ENCODE data around the gene MCC.

Gene MCC

GRCh38 chr5:113167985-113168384, 320.3 kb downstream of the MCC start:
- no peak for DNase-seq (ENCODE audit: low read depth)
- no peak for TF ChIP-seq CTCF (IDR thresholded peaks at IDR 0.05; ENCODE audit: low read depth, low read length, missing control alignments)
- no peak overlapping the region for H3K4me3 ChIP-seq (ENCODE audit: low read depth, low read length)

DNA sequence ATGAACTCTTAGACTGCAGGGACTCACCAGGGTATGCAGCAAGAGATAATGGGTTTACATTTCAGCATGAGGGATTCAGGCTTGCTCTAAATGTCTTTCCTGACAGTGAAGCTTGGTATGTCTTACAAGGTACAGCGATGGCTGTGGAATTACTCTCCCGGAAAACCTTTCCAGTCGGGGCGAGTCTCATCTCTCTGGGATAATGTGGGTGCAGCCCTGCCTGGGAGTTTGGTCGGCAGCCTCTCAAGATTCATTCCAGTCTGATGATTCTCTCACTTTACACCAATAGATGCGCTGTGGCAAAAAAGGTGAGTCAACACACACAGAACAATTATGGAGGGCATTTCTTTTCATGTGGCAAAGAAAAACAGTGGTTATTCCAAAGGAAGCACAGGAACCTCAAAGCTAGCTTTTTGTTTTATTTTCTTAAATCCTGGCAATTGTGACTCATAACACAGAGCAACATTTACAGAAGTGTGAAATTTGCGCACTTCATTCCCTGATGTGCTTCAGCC, 321.3 kb downstream of the MCC start:
- DNase-seq (ENCODE audit: low read depth) = no peak
- no peak for TF ChIP-seq CTCF (IDR thresholded peaks at IDR 0.05; ENCODE audit: low read depth, low read length, missing control alignments)
- no peak overlapping the region for H3K4me3 ChIP-seq (ENCODE audit: low read depth, low read length)

- TF ChIP-seq CTCF (IDR thresholded peaks at IDR 0.05; ENCODE audit: low read depth, low read length, missing control alignments) = no peak
- no peak overlapping the region for H3K4me3 ChIP-seq (ENCODE audit: low read depth, low read length)
- DNase-seq (ENCODE audit: low read depth) = no peak
These were observed 322.0 kb downstream of the MCC start for GRCh38 chr5:113166261-113166660.

GRCh38 chr5:113164021-113164420, 324.2 kb downstream of the MCC start:
- TF ChIP-seq CTCF (IDR thresholded peaks at IDR 0.05; ENCODE audit: low read depth, low read length, missing control alignments) = no peak
- no peak for DNase-seq (ENCODE audit: low read depth)
- H3K4me3 ChIP-seq (ENCODE audit: low read depth, low read length) = no peak overlapping the region

GRCh38 chr5:113163328-113163727, 324.9 kb downstream of the MCC start:
- H3K4me3 ChIP-seq (ENCODE audit: low read depth, low read length) = no peak overlapping the region
- TF ChIP-seq CTCF (IDR thresholded peaks at IDR 0.05; ENCODE audit: low read depth, low read length, missing control alignments) = no peak
- DNase-seq (ENCODE audit: low read depth) = no peak

DNA sequence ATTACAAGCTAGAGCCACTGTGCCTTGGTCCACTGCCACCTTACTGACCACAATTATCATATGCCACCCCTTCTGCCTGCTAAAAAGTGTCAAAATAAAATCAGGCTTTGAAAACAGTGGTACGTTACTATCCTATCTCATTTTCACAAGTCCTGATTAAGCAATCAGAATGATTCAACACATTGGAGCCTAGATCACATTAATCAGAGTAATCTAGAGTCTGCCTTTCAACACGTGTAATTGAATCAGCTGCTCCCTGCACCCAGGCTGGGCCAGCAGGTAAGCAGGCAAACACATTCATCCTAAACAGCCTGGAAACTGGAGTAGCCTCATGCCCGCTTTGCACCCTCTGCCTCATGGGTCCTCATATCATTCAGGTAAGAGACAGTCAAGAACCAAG, 325.5 kb downstream of the MCC start:
- H3K4me3 ChIP-seq (ENCODE audit: low read depth, low read length) = no peak overlapping the region
- no peak for DNase-seq (ENCODE audit: low read depth)
- TF ChIP-seq CTCF (IDR thresholded peaks at IDR 0.05; ENCODE audit: low read depth, low read length, missing control alignments) = no peak

DNA sequence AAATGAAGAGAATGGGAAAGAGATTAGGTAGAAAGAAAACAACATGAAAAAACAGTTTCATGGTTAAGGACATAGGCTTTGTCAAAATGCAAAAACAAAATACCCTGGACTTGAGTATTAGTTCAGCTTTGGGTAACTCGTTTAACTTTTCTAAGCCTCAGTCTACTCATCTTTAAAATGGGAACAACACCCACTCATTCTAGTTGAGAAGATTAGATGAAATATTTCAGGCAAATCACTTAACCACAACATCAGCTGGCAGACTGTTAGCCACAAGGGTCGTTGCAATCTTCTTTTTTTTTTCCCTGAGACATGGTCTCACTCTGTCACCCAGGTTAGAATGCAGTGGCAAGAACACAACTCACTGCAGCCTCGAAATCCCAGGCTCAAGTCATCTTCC, 326.0 kb downstream of the MCC start:
- no peak for TF ChIP-seq CTCF (IDR thresholded peaks at IDR 0.05; ENCODE audit: low read depth, low read length, missing control alignments)
- H3K4me3 ChIP-seq (ENCODE audit: low read depth, low read length) = no peak overlapping the region
- no peak for DNase-seq (ENCODE audit: low read depth)
